ENCODE measurements around the gene RAB43.

The RAB43 gene

DNA sequence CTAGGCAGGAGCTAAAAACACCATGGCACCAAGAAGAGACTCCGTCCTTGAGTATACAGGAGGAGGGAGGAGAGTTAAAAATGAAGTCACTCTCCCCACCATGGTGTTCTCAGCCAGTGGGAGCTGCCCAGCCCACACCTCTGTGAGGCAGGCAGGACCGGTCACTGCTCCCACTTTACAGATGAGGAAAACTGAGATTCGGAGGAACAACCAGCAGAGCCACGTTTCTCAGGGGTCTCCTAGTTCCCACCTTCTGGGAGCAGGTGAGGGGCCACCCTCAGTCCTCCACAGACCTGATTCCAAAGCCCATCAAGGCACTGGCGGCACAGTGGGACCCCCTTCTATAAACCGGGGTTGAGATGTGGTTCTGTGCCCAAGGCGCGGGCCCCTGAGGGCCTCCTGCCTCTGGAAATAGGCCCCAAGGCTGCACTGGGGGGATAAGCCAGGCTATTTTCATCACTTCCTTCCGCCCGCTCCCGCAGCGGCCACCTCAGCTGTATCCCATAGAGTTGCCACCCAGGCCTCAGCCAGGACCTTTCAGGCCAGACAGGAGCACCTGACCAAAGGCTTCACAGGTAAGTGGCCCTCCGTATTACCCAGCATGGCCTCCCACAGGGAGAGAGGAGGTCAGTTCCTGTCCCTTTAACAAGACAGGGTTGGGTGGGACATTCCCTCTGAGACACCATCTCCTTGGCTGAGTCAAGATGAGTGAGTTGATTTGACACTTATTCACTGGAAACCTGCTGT lies 61.2 kb downstream of the RAB43 start, which contains the start of gene GP9:
Gene GP9, plus strand, starts transcription at position 504 of the 747 bp plus-strand sequence. CDS start 961 bp downstream, outside the sequence.
- TF ChIP-seq, protein P1, sequence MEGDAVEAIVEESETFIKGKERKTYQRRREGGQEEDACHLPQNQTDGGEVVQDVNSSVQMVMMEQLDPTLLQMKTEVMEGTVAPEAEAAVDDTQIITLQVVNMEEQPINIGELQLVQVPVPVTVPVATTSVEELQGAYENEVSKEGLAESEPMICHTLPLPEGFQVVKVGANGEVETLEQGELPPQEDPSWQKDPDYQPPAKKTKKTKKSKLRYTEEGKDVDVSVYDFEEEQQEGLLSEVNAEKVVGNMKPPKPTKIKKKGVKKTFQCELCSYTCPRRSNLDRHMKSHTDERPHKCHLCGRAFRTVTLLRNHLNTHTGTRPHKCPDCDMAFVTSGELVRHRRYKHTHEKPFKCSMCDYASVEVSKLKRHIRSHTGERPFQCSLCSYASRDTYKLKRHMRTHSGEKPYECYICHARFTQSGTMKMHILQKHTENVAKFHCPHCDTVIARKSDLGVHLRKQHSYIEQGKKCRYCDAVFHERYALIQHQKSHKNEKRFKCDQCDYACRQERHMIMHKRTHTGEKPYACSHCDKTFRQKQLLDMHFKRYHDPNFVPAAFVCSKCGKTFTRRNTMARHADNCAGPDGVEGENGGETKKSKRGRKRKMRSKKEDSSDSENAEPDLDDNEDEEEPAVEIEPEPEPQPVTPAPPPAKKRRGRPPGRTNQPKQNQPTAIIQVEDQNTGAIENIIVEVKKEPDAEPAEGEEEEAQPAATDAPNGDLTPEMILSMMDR (IDR thresholded peaks at IDR 0.05; ENCODE audit: borderline replicate concordance, control extremely low read depth, extremely low read depth, insufficient read depth, missing control alignments) = no peak
- DNase-seq (ENCODE audit: low spot score) = no peak
- in situ Hi-C loops (cut with MboI; ENCODE audit: low sequenced_read_pairs, unreplicated experiment) = no loop called here

DNA sequence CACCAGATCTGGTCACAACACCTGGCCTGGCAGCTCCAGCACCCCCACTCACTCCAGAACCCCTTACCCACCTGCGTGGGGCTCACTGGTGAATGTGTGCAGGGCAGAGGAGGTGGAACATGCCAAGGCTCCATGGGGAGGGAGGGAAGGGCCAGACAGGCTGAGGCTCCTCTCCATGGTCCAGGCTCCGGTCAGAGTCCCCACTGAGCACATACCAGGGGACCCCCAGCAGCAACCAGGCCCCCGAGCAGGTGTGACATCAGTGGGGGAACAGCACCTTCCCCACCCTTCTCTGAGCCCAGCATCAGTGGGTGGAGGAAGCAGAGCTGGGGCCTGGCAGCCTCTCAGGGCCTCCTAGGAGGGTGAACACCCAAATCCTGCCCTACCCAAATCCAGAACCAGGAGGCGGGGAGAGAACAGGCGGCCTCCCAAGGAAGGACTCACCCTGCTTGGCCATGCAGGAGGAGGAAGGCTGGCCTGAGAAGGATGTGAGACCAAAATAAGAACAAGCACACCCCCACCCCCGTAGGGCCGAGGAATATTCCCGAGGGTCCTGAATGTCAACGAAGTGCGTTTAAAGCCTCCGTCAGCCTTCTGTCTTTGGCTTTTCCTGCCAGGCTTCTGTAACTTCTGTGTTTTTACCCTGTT lies 62.2 kb downstream of the RAB43 start:
- in situ Hi-C loops (cut with MboI; ENCODE audit: low sequenced_read_pairs, unreplicated experiment) = loop anchor here (10.0 kb wide), 1 partner anchor 185 kb away; the partner anchor contains the start of gene COPG1
- TF ChIP-seq, protein P1 (IDR thresholded peaks at IDR 0.05; ENCODE audit: borderline replicate concordance, control extremely low read depth, extremely low read depth, insufficient read depth, missing control alignments) = no peak
- no peak for DNase-seq (ENCODE audit: low spot score)

DNA sequence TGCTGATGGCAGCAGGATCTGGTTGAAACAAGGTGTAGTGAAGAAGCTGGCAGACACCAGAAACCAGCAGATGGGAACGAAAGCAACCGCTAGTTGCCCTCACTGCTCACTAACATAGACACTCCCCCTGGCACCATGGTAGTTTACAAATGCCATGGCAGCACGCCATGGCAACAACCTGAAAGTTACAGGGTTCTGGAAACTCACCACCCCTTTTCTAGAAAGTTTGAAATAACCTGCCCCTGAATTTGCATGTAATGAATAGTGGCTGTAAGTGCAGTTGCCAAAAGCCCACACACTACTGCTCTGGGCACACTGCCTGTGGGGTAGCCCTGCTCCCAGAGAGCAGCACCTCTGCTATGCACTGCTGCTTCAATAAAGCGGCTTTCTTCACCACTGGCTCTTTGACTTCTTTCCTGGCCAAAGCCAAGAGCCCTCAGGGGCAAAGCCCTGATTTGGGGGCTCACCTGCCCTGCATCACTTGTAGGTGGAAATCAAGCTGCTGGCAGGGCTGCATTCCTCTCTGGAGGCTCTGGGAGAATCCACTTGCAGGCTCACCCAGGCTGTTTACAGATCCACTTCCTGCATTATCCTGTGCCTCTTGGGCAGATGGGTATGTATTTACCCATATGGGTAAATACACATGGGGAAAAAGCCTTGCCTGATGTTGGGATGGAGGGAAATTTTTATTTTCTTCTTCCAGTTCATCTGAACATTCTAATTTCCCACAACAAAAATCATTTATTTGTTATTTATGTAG lies 63.0 kb downstream of the RAB43 start:
- in situ Hi-C loops (cut with MboI; ENCODE audit: low sequenced_read_pairs, unreplicated experiment) = loop anchor here (10.0 kb wide), 1 partner anchor 186 kb away; the partner anchor contains the start of gene COPG1
- no peak for DNase-seq (ENCODE audit: low spot score)
- TF ChIP-seq, protein P1 (IDR thresholded peaks at IDR 0.05; ENCODE audit: borderline replicate concordance, control extremely low read depth, extremely low read depth, insufficient read depth, missing control alignments) = no peak

DNA sequence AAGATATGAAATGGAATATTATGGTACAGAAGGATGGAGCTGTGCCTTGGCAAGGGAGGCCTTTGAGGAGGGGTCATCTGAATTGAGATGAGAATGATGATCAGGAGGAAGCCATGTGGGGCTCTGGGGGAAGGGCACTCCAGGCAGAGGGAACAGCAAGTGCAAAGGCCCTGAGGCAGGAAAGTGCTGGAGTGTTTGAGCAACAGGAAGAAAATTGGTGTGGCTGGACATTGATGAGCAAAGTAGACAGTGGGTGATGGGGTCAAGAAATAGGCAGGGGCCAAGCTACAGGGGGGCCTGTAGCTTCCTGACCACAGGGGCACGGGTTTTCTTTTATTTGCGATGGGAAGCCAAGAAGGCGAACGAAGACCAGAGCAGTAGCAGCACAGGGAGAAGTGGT lies 64.4 kb downstream of the RAB43 start:
- no peak for DNase-seq (ENCODE audit: low spot score)
- TF ChIP-seq, protein P1 (IDR thresholded peaks at IDR 0.05; ENCODE audit: borderline replicate concordance, control extremely low read depth, extremely low read depth, insufficient read depth, missing control alignments) = no peak
- in situ Hi-C loops (cut with MboI; ENCODE audit: low sequenced_read_pairs, unreplicated experiment) = loop anchor here (10.0 kb wide), 1 partner anchor 188 kb away; the partner anchor contains the start of gene COPG1

DNA sequence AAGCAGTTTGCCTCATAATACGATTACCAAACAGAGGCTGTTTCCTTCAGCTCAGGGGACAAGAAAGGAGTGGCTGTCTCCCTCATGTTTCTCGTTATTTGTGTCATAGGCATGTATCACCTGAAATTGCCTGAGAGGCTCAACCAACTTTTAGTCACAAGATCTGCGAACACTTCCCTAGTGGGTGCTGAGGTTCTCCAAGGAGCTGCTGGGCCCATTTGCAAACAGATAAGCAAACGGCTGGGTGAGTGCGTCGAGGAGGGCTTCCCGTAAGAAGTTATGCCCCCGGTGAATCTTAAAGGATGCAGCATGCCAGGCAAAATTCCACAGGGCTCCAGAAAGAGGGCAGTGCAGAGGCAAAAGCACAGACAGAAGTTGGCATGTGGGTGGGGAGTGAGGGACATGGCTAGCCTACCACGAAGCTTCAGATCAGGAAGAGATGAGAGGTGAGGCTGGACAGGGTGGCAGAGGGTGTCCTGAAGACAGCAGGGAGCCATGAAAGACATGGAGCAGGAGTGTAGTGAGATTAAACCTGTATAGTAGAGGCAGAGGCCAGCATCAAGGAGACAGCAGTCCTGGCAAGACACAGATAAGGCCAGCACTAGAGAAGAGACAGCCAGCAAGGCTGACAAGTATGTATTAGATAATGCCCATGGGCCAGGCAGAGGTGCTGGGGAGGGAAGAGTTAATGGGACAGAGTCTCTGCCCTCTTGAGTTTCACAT lies 65.0 kb downstream of the RAB43 start:
- TF ChIP-seq, protein P1 (IDR thresholded peaks at IDR 0.05; ENCODE audit: borderline replicate concordance, control extremely low read depth, extremely low read depth, insufficient read depth, missing control alignments) = no peak
- DNase-seq (ENCODE audit: low spot score) = no peak
- in situ Hi-C loops (cut with MboI; ENCODE audit: low sequenced_read_pairs, unreplicated experiment) = loop anchor here (10.0 kb wide), 1 partner anchor 188 kb away; the partner anchor contains the start of gene COPG1
